Ascending aorta (tissue), 2 donors: ENCODE data around the gene KCNQ1. TPM values are rescaled to one million over a fixed set of nuclear protein-coding genes. Genes with fewer than 3 reads are reported as not detected.

Experiments used
- DNase-seq, 2 donors: peaks; one replicate each; pipeline ENCODE4 v3.0.0-alpha.2; 2019; ENCODE audit warnings: low spot score in 2 of 2
- H3K27ac ChIP-seq, 2 donors: fragments of 200-600 bp; sonication (generic); one replicate each; pipeline ENCODE4 v1.5.1; 2016 to 2017; ENCODE audit warnings: mild to moderate bottlenecking in 1 of 2
- H3K27me3 ChIP-seq: fragments of 200-600 bp; sonication (generic); one replicate; pipeline ENCODE4 v1.5.1; 2017
- H3K36me3 ChIP-seq, 2 donors: fragments of 200-600 bp; sonication (generic); one replicate each; pipeline ENCODE4 v1.5.1; 2016
- H3K4me1 ChIP-seq, 2 donors: fragments of 200-600 bp; sonication (generic); one replicate each; pipeline ENCODE4 v1.5.1; 2016 to 2017; ENCODE audit warnings: mild to moderate bottlenecking in 1 of 2
- H3K4me3 ChIP-seq, 2 donors: fragments of 200-600 bp; sonication (generic); one replicate each; pipeline ENCODE4 v1.5.1; 2016 to 2017; ENCODE audit warnings: mild to moderate bottlenecking in 1 of 2
- H3K9me3 ChIP-seq, 2 donors: fragments of 200-600 bp; sonication (generic); one replicate each; pipeline ENCODE4 v1.5.1; 2016
- intact Hi-C: fragments of 100-400 bp; cut with DNase I; formaldehyde crosslinking; loops from one replicate; pipeline ENCODE4 v1.15.1; 2023
- total RNA-seq: library from RNA; depleted of rRNA; stranded (reverse); fragments of >200 nt; gene quantifications from one replicate; pipeline ENCODE4 v1.1.0, GENCODE V29; 2016
- TF ChIP-seq, protein P1 (sequence below), 3 experiments: fragments of 200-600 bp in 2 of 3; fragments of 450-650 bp in 1 of 3; sonication (generic) in 2 of 3; IDR thresholded peaks; one replicate each; pipeline ENCODE4 v1.5.1; 2016 to 2019; ENCODE audit warnings: antibody characterized with exemption in 3 of 3, mild to moderate bottlenecking in 1 of 3, moderate library complexity in 1 of 3

Gene KCNQ1
- total RNA-seq, 1 donor from 2014 or later: 2.3 TPM

DNA sequence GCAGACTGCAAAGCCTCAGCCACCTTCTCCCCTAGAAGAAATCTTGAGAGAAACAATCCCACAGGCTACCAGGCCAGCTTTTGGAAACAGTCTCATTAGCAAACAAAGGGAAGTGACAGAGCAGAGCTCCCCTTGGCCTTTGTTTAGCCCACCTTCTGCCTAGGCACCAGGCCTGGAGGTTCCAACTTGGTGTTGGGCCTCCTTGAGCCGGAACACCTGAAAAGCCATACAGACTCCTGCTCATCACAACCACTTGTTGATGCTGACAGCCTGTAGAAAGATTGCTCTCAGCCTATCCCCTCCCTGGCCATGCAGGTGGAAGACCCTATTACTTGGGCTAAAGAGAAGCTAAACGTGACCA, 228.4 kb downstream of the KCNQ1 start:
- TF ChIP-seq, protein P1, sequence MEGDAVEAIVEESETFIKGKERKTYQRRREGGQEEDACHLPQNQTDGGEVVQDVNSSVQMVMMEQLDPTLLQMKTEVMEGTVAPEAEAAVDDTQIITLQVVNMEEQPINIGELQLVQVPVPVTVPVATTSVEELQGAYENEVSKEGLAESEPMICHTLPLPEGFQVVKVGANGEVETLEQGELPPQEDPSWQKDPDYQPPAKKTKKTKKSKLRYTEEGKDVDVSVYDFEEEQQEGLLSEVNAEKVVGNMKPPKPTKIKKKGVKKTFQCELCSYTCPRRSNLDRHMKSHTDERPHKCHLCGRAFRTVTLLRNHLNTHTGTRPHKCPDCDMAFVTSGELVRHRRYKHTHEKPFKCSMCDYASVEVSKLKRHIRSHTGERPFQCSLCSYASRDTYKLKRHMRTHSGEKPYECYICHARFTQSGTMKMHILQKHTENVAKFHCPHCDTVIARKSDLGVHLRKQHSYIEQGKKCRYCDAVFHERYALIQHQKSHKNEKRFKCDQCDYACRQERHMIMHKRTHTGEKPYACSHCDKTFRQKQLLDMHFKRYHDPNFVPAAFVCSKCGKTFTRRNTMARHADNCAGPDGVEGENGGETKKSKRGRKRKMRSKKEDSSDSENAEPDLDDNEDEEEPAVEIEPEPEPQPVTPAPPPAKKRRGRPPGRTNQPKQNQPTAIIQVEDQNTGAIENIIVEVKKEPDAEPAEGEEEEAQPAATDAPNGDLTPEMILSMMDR (IDR thresholded peaks at IDR 0.05): no peak
- peak in 1 of 2 donors; percentile 24 for DNase-seq
- Histone ChIP-seq H3K36me3 (no peaks in the 10 kb centered on the region), H3K4me3 (no peak overlapping the region), H3K9me3 (no peaks in the 10 kb centered on the region), H3K4me1 (peaks cover 2% of the 10 kb centered on the region in 2 donors), H3K27me3 (no peaks in the 10 kb centered on the region), H3K27ac (no peak overlapping the region)
- intact Hi-C loops: no loop called here

DNA sequence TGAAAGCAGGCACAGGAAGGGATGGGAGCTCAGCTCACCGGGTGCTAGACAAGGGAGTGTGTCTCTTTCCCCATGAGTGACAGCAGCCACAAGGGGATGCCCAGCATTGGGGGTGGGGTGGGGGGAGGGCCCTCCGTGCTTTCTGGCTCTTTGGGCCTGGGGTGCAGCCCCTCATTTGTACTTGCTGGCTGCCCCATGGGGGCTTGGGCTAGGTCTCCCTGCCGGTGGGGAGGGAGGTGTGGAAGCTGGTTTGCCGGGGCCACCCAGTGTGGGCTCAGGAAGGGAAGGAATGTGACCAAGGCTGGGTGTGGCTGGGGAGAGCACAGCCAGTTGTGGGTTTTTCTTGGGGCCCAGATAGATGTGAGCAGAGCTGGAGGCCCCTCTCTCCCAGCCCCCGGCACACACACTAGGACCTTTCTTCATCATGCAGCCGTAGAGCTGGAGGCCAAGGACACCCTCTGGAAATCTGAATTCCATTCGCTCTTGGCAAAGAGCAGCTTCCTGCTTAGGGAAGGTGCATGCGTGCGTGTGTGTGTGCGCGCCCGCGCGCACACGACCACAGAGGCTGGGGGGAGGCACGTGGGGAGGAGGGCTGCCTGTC, 229.2 kb downstream of the KCNQ1 start:
- Histone ChIP-seq H3K4me3 (no peak overlapping the region), H3K27ac (no peak overlapping the region), H3K27me3 (no peaks in the 10 kb centered on the region), H3K36me3 (no peaks in the 10 kb centered on the region), H3K9me3 (no peaks in the 10 kb centered on the region), H3K4me1 (peaks cover 2% of the 10 kb centered on the region in 2 donors)
- TF ChIP-seq, protein P1 (IDR thresholded peaks at IDR 0.05): no peak
- intact Hi-C loops: no loop called here
- peak in 1 of 2 donors; percentile 30 for DNase-seq

DNA sequence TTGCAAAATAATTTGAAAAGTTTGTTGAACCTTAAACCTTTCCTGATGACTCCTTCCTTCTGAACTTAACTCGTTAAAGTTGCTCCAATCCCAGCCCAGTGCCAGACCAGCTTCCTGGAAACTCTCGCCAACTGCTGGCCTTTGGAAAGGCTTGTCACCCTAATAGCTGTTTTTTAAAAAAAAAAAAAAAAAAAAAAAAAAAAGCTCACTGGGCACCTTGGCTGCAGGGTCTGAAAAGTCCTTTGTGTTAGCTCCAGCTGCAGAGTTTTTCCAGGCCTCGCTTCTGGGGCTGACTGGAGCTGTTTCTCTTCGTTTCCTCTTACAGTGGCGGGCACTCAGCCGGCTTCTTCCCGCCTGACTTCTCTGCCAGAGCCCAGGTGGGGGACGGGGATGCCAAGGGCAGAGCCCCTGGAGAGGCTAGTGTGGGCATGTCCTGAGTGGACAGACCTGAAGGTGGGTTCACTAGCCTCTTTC, 229.9 kb downstream of the KCNQ1 start:
- TF ChIP-seq, protein P1 (IDR thresholded peaks at IDR 0.05): no peak
- DNase-seq: peak in 1 of 2 donors; percentile 52
- H3K27ac ChIP-seq: no peak overlapping the region

DNA sequence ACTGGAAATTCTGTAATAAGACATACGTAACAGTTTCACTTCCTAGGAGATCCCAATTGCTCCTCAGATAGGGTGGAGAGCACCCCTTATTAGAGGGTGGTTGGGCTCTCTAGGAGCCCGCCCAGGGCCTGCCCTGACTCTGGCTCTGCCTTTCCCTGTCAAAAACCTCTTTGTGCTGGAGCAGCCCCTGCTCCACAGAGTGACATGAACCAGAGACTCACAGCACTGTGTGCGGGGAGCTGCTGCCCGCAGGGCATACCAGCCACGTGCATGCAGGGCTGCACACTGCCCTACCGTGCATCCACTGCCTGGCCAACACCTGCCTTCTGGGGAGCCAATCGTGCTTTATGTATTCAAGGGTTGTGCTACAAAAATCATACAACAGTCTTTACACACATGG, 230.7 kb downstream of the KCNQ1 start:
- H3K27ac ChIP-seq: no peak overlapping the region

More for the DNA sequence above, 229.9 kb downstream of the KCNQ1 start:
- Histone ChIP-seq H3K4me3 (no peak overlapping the region), H3K9me3 (no peaks in the 10 kb centered on the region), H3K36me3 (no peaks in the 10 kb centered on the region), H3K4me1 (peaks cover 2% of the 10 kb centered on the region in 2 donors), H3K27me3 (no peaks in the 10 kb centered on the region)
- intact Hi-C loops: no loop called here

DNA sequence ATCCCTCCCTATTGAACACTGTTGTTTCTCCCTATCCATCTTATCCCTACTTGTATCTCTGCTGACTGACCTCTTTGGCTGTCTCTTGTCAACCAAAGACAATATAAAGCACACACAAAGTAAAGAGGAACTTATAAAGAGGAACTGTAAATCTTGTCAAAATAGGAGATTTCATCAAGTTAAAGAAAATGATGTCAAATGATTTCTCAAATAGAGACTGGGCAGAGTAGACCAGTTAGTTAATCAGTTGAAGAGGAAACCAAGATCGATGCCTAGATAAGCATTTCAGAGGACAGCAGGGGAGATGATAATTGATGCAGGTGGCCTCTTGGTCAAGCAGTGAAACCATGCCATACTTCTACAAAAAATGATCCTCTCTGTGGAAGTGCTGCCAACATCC, 232.3 kb downstream of the KCNQ1 start:
- Histone ChIP-seq H3K9me3 (no peaks in the 10 kb centered on the region), H3K36me3 (no peaks in the 10 kb centered on the region), H3K27ac (no peak overlapping the region), H3K27me3 (no peaks in the 10 kb centered on the region), H3K4me3 (no peak overlapping the region), H3K4me1 (peaks cover 2% of the 10 kb centered on the region in 2 donors)
- intact Hi-C loops: no loop called here
- DNase-seq: no peak
- TF ChIP-seq, protein P1 (IDR thresholded peaks at IDR 0.05): no peak

More for the DNA sequence above, 230.7 kb downstream of the KCNQ1 start:
- H3K9me3 ChIP-seq: no peaks in the 10 kb centered on the region
- H3K36me3 ChIP-seq: no peaks in the 10 kb centered on the region
- H3K4me1 ChIP-seq: peaks cover 2% of the 10 kb centered on the region in 2 donors
- intact Hi-C loops: no loop called here
- no peak overlapping the region for H3K4me3 ChIP-seq
- TF ChIP-seq, protein P1 (IDR thresholded peaks at IDR 0.05): no peak
- H3K27me3 ChIP-seq: no peaks in the 10 kb centered on the region
- peak in 1 of 2 donors; percentile 13 for DNase-seq
